Esophagus (tissue), 2 donors: ENCODE results near the gene FALEC. TPM values are rescaled to one million over a fixed set of nuclear protein-coding genes. Genes with fewer than 3 reads are reported as not detected.

Source experiments
- H3K27ac ChIP-seq, 2 donors: one replicate each; pipeline ENCODE4 v1.5.1; 2013; ENCODE audit warnings: low read depth in 2 of 2, mild to moderate bottlenecking in 2 of 2, inconsistent platforms in 1 of 2, low read length in 1 of 2, moderate library complexity in 1 of 2
- H3K27me3 ChIP-seq, 2 donors: one replicate each; pipeline ENCODE4 v1.6.1; 2013; ENCODE audit warnings: low read length in 2 of 2, control low read depth in 1 of 2, mild to moderate bottlenecking in 1 of 2; ENCODE audit not compliant: insufficient read depth in 2 of 2, control insufficient read depth in 1 of 2
- H3K36me3 ChIP-seq, 2 donors: one replicate each; pipeline ENCODE4 v1.6.1; 2013; ENCODE audit warnings: low read length in 1 of 2; ENCODE audit not compliant: control insufficient read depth in 2 of 2, insufficient read depth in 2 of 2
- H3K4me1 ChIP-seq, 2 donors: one replicate each; pipeline ENCODE4 v1.6.1; 2013; ENCODE audit warnings: low read length in 1 of 2; ENCODE audit not compliant: control insufficient read depth in 2 of 2, insufficient read depth in 2 of 2
- H3K4me3 ChIP-seq, 2 donors: one replicate each; pipeline ENCODE4 v1.5.1; 2013; ENCODE audit warnings: low read length in 2 of 2, mild to moderate bottlenecking in 2 of 2, low read depth in 1 of 2, moderate library complexity in 1 of 2
- H3K9me3 ChIP-seq, 2 donors: one replicate each; pipeline ENCODE4 v1.6.1; 2013; ENCODE audit warnings: mild to moderate bottlenecking in 2 of 2, low read depth in 1 of 2, low read length in 1 of 2, moderate library complexity in 1 of 2; ENCODE audit not compliant: control insufficient read depth in 2 of 2, insufficient read depth in 1 of 2
- WGBS, 2 donors: extraction: QIAGEN DNeasy Blood & Tissue Kit; methylation state at CpG; one replicate each; pipeline ENCODE4 v1.1.7; 2013; 5-methylcytosine and 5-hydroxymethylcytosine counted together
- polyA plus RNA-seq, 2 donors: library from polyadenylated mRNA; stranded (reverse); fragments of 200-250 nt; gene quantifications; one replicate each; pipeline ENCODE4 v1.2.3, GENCODE V29; 2013
- donor health status: healthy with polysubstance abuse.
- donor health status: Bipolar disorder and iron deficiency.

FALEC gene
- polyA plus RNA-seq, 2 donors = 2.1 to 4.6 TPM

GRCh38 chr1:150508982-150509381, 6.6 kb upstream of the FALEC start:
- H3K27ac ChIP-seq = peak overlapping the region; percentile 84 to 92
- H3K27me3 ChIP-seq = no peaks in the 10 kb centered on the region
- peaks cover 2 to 4% of the 10 kb centered on the region in 2 donors for H3K4me1 ChIP-seq
- H3K9me3 ChIP-seq = no peaks in the 10 kb centered on the region
- H3K36me3 ChIP-seq = peaks cover 8 to 32% of the 10 kb centered on the region in 2 donors
- 62 to 73% methylated on average over 4 of the region's 4 CpGs for WGBS, 2 donors
- peak overlapping the region; percentile 53 to 65 for H3K4me3 ChIP-seq

- H3K36me3 ChIP-seq = peaks cover 0 to 21% of the 10 kb centered on the region in 2 donors
- H3K9me3 ChIP-seq = no peaks in the 10 kb centered on the region
- H3K27ac ChIP-seq = peak overlapping the region in 1 of 2 donors; percentile 93
- WGBS, 2 donors = 83 to 94% methylated on average over 12 of the region's 12 CpGs
- H3K27me3 ChIP-seq = no peaks in the 10 kb centered on the region
- peak overlapping the region; percentile 53 to 65 for H3K4me3 ChIP-seq
- peaks cover 2 to 9% of the 10 kb centered on the region in 2 donors for H3K4me1 ChIP-seq
These were observed 4.0 kb upstream of the FALEC start for GRCh38 chr1:150511551-150511950.

GRCh38 chr1:150511985-150512660, 3.4 kb upstream of the FALEC start:
- peaks cover 2 to 9% of the 10 kb centered on the region in 2 donors for H3K4me1 ChIP-seq
- H3K27ac ChIP-seq = peak overlapping the region; percentile 76 to 93
- WGBS, 2 donors = 86 to 94% methylated on average over 17 of the region's 17 CpGs
- no peaks in the 10 kb centered on the region for H3K27me3 ChIP-seq
- peak overlapping the region; percentile 53 to 65 for H3K4me3 ChIP-seq
- H3K36me3 ChIP-seq = peaks cover 0 to 21% of the 10 kb centered on the region in 2 donors
- no peaks in the 10 kb centered on the region for H3K9me3 ChIP-seq

GRCh38 chr1:150512846-150513245, 2.7 kb upstream of the FALEC start:
- no peaks in the 10 kb centered on the region for H3K27me3 ChIP-seq
- 56 to 70% methylated on average over 2 of the region's 2 CpGs for WGBS, 2 donors
- peaks cover 0 to 11% of the 10 kb centered on the region in 2 donors for H3K4me1 ChIP-seq
- peaks cover 0 to 21% of the 10 kb centered on the region in 2 donors for H3K36me3 ChIP-seq
- peak overlapping the region; percentile 76 to 93 for H3K27ac ChIP-seq
- H3K9me3 ChIP-seq = no peaks in the 10 kb centered on the region
- H3K4me3 ChIP-seq = peak overlapping the region; percentile 1 to 65

GRCh38 chr1:150513351-150513791, 2.2 kb upstream of the FALEC start:
- Histone ChIP-seq H3K4me1 (peaks cover 0 to 11% of the 10 kb centered on the region in 2 donors), H3K27ac (peak overlapping the region; percentile 76 to 93)
- WGBS, 2 donors = 52 to 59% methylated on average over 7 of the region's 7 CpGs

GRCh38 chr1:150514260-150514659, 1.3 kb upstream of the FALEC start:
- Histone ChIP-seq H3K27me3 (no peaks in the 10 kb centered on the region), H3K9me3 (no peaks in the 10 kb centered on the region), H3K27ac (peak overlapping the region; percentile 67 to 91), H3K36me3 (peaks cover 0 to 18% of the 10 kb centered on the region in 2 donors), H3K4me3 (no peak overlapping the region), H3K4me1 (peaks cover 0 to 11% of the 10 kb centered on the region in 2 donors)
- WGBS, 2 donors = 85 to 90% methylated on average over 9 of the region's 9 CpGs

More at GRCh38 chr1:150513351-150513791, 2.2 kb upstream of the FALEC start:
- Histone ChIP-seq H3K36me3 (peaks cover 0 to 21% of the 10 kb centered on the region in 2 donors), H3K27me3 (no peaks in the 10 kb centered on the region), H3K4me3 (no peak overlapping the region), H3K9me3 (no peaks in the 10 kb centered on the region)

GRCh38 chr1:150514913-150515327, 632 bp upstream of the FALEC start:
- Histone ChIP-seq H3K27ac (peak overlapping the region; percentile 91 to 93), H3K4me3 (peak overlapping the region; percentile 46 to 51)
- WGBS, 2 donors = 28 to 30% methylated on average over 21 of the region's 21 CpGs

GRCh38 chr1:150516050-150516591, 569 bp downstream of the FALEC start:
- H3K9me3 ChIP-seq = no peaks in the 10 kb centered on the region
- H3K4me1 ChIP-seq = peaks cover 0 to 9% of the 10 kb centered on the region in 2 donors
- WGBS, 2 donors = 3 to 5% methylated on average over 19 of the region's 19 CpGs
- H3K4me3 ChIP-seq = peak overlapping the region; percentile 46 to 51
- peak overlapping the region; percentile 91 to 93 for H3K27ac ChIP-seq
- peaks cover 0 to 7% of the 10 kb centered on the region in 2 donors for H3K36me3 ChIP-seq
- no peaks in the 10 kb centered on the region for H3K27me3 ChIP-seq

More at GRCh38 chr1:150514913-150515327, 632 bp upstream of the FALEC start:
- Histone ChIP-seq H3K4me1 (peaks cover 0 to 9% of the 10 kb centered on the region in 2 donors), H3K27me3 (no peaks in the 10 kb centered on the region), H3K36me3 (peaks cover 0 to 17% of the 10 kb centered on the region in 2 donors), H3K9me3 (no peaks in the 10 kb centered on the region)

GRCh38 chr1:150516616-150517015, 1.1 kb downstream of the FALEC start:
- H3K4me1 ChIP-seq = peaks cover 0 to 9% of the 10 kb centered on the region in 2 donors

More at GRCh38 chr1:150516616-150517015, 1.1 kb downstream of the FALEC start:
- H3K27me3 ChIP-seq = no peaks in the 10 kb centered on the region
- H3K4me3 ChIP-seq = peak overlapping the region in 1 of 2 donors; percentile 46
- H3K9me3 ChIP-seq = no peaks in the 10 kb centered on the region
- WGBS, 2 donors = 29 to 38% methylated on average over 4 of the region's 4 CpGs
- H3K36me3 ChIP-seq = peaks cover 0 to 2% of the 10 kb centered on the region in 2 donors
- H3K27ac ChIP-seq = peak overlapping the region; percentile 85 to 93
